Fibroblast of mammary gland (primary cell): ENCODE data around the gene OR6C70.
"Not testable (repeated sequence)": the region's sequence is repeated elsewhere in the genome, so short reads cannot be mapped to it uniquely, and the experiment has no call there.

Experiments
- DNase-seq: peaks from one replicate; pipeline ENCODE4 v3.0.0-alpha.2; 2010; ENCODE audit warnings: low read depth
- H3K4me3 ChIP-seq: 2 replicates; pipeline ENCODE4 v1.5.1; 2011; ENCODE audit warnings: low read depth, mild to moderate bottlenecking, low read length, moderate library complexity; ENCODE audit not compliant: control insufficient read depth
- TF ChIP-seq, protein P1 (sequence below): conservative IDR thresholded peaks from 2 replicates; pipeline ENCODE4 v1.5.1; 2011; ENCODE audit warnings: low read depth, low read length, inconsistent platforms; ENCODE audit not compliant: control insufficient read depth, insufficient read depth

The OR6C70 gene

GRCh38 chr12:55492078-55492477 lies 22.1 kb upstream of the OR6C70 start, which contains the start of gene OR6C68:
Gene OR6C68, plus strand, starts transcription at chr12:55492378. Its CDS starts 0 bp downstream, at chr12:55492378.
- DNase-seq = no peak
- TF ChIP-seq, protein P1, sequence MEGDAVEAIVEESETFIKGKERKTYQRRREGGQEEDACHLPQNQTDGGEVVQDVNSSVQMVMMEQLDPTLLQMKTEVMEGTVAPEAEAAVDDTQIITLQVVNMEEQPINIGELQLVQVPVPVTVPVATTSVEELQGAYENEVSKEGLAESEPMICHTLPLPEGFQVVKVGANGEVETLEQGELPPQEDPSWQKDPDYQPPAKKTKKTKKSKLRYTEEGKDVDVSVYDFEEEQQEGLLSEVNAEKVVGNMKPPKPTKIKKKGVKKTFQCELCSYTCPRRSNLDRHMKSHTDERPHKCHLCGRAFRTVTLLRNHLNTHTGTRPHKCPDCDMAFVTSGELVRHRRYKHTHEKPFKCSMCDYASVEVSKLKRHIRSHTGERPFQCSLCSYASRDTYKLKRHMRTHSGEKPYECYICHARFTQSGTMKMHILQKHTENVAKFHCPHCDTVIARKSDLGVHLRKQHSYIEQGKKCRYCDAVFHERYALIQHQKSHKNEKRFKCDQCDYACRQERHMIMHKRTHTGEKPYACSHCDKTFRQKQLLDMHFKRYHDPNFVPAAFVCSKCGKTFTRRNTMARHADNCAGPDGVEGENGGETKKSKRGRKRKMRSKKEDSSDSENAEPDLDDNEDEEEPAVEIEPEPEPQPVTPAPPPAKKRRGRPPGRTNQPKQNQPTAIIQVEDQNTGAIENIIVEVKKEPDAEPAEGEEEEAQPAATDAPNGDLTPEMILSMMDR = no peak
- no peak within 1 kb of the TSS for H3K4me3 ChIP-seq

GRCh38 chr12:55484284-55484683 lies 14.3 kb upstream of the OR6C70 start:
- DNase-seq, H3K4me3 ChIP-seq: not testable (repeated sequence)

GRCh38 chr12:55479136-55479535 lies 9.2 kb upstream of the OR6C70 start:
- not testable (repeated sequence) for DNase-seq, H3K4me3 ChIP-seq

GRCh38 chr12:55472264-55472663 lies 2.3 kb upstream of the OR6C70 start:
- no peak for DNase-seq
- TF ChIP-seq, protein P1 = no peak
- H3K4me3 ChIP-seq = no peak overlapping the region

GRCh38 chr12:55469291-55469690 lies 647 bp downstream of the OR6C70 start:
- no peak for DNase-seq
- H3K4me3 ChIP-seq = no peak overlapping the region
- TF ChIP-seq, protein P1 = no peak

GRCh38 chr12:55467836-55468235 lies 2.1 kb downstream of the OR6C70 start:
- no peak for DNase-seq
- TF ChIP-seq, protein P1 = no peak
- H3K4me3 ChIP-seq = no peak overlapping the region

DNA sequence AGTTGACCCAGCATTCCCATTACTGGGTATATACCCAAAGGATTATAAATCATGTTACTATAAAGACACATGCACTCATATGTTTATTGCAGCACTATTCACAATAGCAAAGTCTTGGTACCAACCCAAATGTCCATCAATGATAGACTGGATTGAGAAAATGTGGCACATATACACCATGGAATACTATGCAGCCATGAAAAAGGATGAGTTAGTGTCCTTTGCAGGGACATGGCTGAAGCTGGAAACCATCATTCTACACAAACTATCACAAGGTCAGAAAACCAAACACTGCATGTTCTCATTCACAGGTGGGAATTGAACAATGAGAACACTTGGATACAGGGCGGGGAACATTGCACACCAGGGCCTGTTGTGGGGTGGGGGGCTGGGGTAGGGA lies 5.0 kb downstream of the OR6C70 start:
- H3K4me3 ChIP-seq, DNase-seq: not testable (repeated sequence)

GRCh38 chr12:55448825-55449224 lies 21.1 kb downstream of the OR6C70 start:
- no peak overlapping the region for H3K4me3 ChIP-seq
- DNase-seq = no peak
- TF ChIP-seq, protein P1 = no peak
